ENCODE data around the gene ADAM17. TPM values are rescaled to one million over a fixed set of nuclear protein-coding genes. Genes with fewer than 3 reads are reported as not detected.

Gene ADAM17
- total and polyA plus RNA-seq, 4 donors = 3.3 to 14.1 (median 7.9) TPM

- peaks cover 0 to 3% (median 0%) of the 10 kb centered on the region in 4 donors for H3K36me3 ChIP-seq (ENCODE audit: control insufficient read depth in 4 of 4, insufficient read depth in 3 of 4, low read depth in 1 of 4, low read length in 3 of 4)
- no peak for DNase-seq (ENCODE audit: low spot score)
- H3K27ac ChIP-seq (ENCODE audit: low read depth in 1 of 2, low read length in 2 of 2) = peak overlapping the region; percentile 97
- H3K4me3 ChIP-seq (ENCODE audit: low read depth in 1 of 3, low read length in 3 of 3) = peak overlapping the region; percentile 67 to 89 (median 77)
- no peak for TF ChIP-seq SP1 (IDR thresholded peaks at IDR 0.05)
- TF ChIP-seq TAF1 (conservative IDR thresholded peaks at IDR 0.05) = peak; percentile 19
- TF ChIP-seq FOXA2 (IDR thresholded peaks at IDR 0.05) = no peak
- no peaks in the 10 kb centered on the region for H3K9me3 ChIP-seq (ENCODE audit: control insufficient read depth in 4 of 4, low read length in 3 of 4)
- peaks cover 4 to 25% (median 15%) of the 10 kb centered on the region in 4 donors for H3K4me1 ChIP-seq (ENCODE audit: control insufficient read depth in 4 of 4, insufficient read depth in 4 of 4, low read length in 3 of 4)
- WGBS = under 1% methylated on average over 32 of the region's 32 CpGs
- H3K27me3 ChIP-seq (ENCODE audit: control insufficient read depth in 4 of 4, insufficient read depth in 4 of 4, low read length in 3 of 4) = no peaks in the 10 kb centered on the region
- H3K9ac ChIP-seq (ENCODE audit: low read depth in 1 of 2, low read length in 2 of 2) = peak overlapping the region; percentile 81 to 89
Observed at GRCh38 chr2:9556121-9556743, 602 bp upstream of the ADAM17 start.

- Histone ChIP-seq H3K36me3 (ENCODE audit: control insufficient read depth in 4 of 4, insufficient read depth in 3 of 4, low read depth in 1 of 4, low read length in 3 of 4) (peaks cover 0 to 2% (median 0%) of the 10 kb centered on the region in 4 donors), H3K4me1 (ENCODE audit: control insufficient read depth in 4 of 4, insufficient read depth in 4 of 4, low read length in 3 of 4) (peaks cover 4 to 25% (median 15%) of the 10 kb centered on the region in 4 donors), H3K27ac (ENCODE audit: low read depth in 1 of 2, low read length in 2 of 2) (peak overlapping the region; percentile 97), H3K9me3 (ENCODE audit: control insufficient read depth in 4 of 4, low read length in 3 of 4) (no peaks in the 10 kb centered on the region), H3K27me3 (ENCODE audit: control insufficient read depth in 4 of 4, insufficient read depth in 4 of 4, low read length in 3 of 4) (no peaks in the 10 kb centered on the region), H3K9ac (ENCODE audit: low read depth in 1 of 2, low read length in 2 of 2) (peak overlapping the region; percentile 66 to 92), H3K4me3 (ENCODE audit: low read depth in 1 of 3, low read length in 3 of 3) (peak overlapping the region; percentile 67 to 98 (median 96))
- WGBS = 2% methylated on average over 9 of the region's 9 CpGs
- TF ChIP-seq REST (IDR thresholded peaks at IDR 0.05) (no peak), ATF3 (IDR thresholded peaks at IDR 0.05) (no peak), RAD21 (IDR thresholded peaks at IDR 0.05) (no peak), HNF4A (conservative IDR thresholded peaks at IDR 0.05) (no peak), NR2F2 (IDR thresholded peaks at IDR 0.05) (no peak), JUND (IDR thresholded peaks at IDR 0.05) (no peak), SP1 (IDR thresholded peaks at IDR 0.05) (no peak), YY1 (IDR thresholded peaks at IDR 0.05) (no peak), GABPA (IDR thresholded peaks at IDR 0.05 in 1 of 2, conservative IDR thresholded peaks at IDR 0.05 in 1 of 2) (no peak), CTCF (IDR thresholded peaks at IDR 0.05; ENCODE audit: low read depth, low read length, missing input control) (no peak)
- DNase-seq (ENCODE audit: low spot score) = no peak
Observed at GRCh38 chr2:9554921-9555296, 721 bp downstream of the ADAM17 start.

All from liver (tissue), 9 donors.